ENCODE results near the gene RC3H1.
"Not testable (repeated sequence)": the region's sequence is repeated elsewhere in the genome, so short reads cannot be mapped to it uniquely, and the experiment has no call there.

RC3H1 gene

GRCh38 chr1:173960625-173961024, 61.5 kb downstream of the RC3H1 start:
- no peak overlapping the region for H3K27ac ChIP-seq
- H3K4me3 ChIP-seq (ENCODE audit: low read depth, low read length), result no peak overlapping the region
- DNase-seq, result no peak
- peaks cover 88% of the 10 kb centered on the region for H3K36me3 ChIP-seq
- TF ChIP-seq CTCF (IDR thresholded peaks at IDR 0.05; ENCODE audit: low read depth, low read length), result no peak
- H3K27me3 ChIP-seq (ENCODE audit: insufficient read depth, low read depth, severe bottlenecking), result no peaks in the 10 kb centered on the region
- no peaks in the 10 kb centered on the region for H3K9me3 ChIP-seq (ENCODE audit: severe bottlenecking)

- H3K27me3 ChIP-seq (ENCODE audit: insufficient read depth, low read depth, severe bottlenecking), result no peaks in the 10 kb centered on the region
- H3K4me3 ChIP-seq (ENCODE audit: low read depth, low read length), result no peak overlapping the region
- H3K27ac ChIP-seq, result no peak overlapping the region
- DNase-seq, result no peak
- no peak for TF ChIP-seq CTCF (IDR thresholded peaks at IDR 0.05; ENCODE audit: low read depth, low read length)
- H3K36me3 ChIP-seq, result peaks cover 83% of the 10 kb centered on the region
- H3K9me3 ChIP-seq (ENCODE audit: severe bottlenecking), result no peaks in the 10 kb centered on the region
Observed at GRCh38 chr1:173954179-173954578, 68.0 kb downstream of the RC3H1 start.

GRCh38 chr1:173948594-173948993, 73.6 kb downstream of the RC3H1 start:
- TF ChIP-seq CTCF (IDR thresholded peaks at IDR 0.05; ENCODE audit: low read depth, low read length), result no peak
- no peak overlapping the region for H3K27ac ChIP-seq
- H3K9me3 ChIP-seq (ENCODE audit: severe bottlenecking), result no peaks in the 10 kb centered on the region
- no peak overlapping the region for H3K4me3 ChIP-seq (ENCODE audit: low read depth, low read length)
- no peaks in the 10 kb centered on the region for H3K27me3 ChIP-seq (ENCODE audit: insufficient read depth, low read depth, severe bottlenecking)
- peaks cover 87% of the 10 kb centered on the region for H3K36me3 ChIP-seq
- no peak for DNase-seq

GRCh38 chr1:173946380-173946921, 75.7 kb downstream of the RC3H1 start:
- no peak for TF ChIP-seq CTCF (IDR thresholded peaks at IDR 0.05; ENCODE audit: low read depth, low read length)
- Histone ChIP-seq H3K4me3 (ENCODE audit: low read depth, low read length) (no peak overlapping the region), H3K9me3 (ENCODE audit: severe bottlenecking) (no peaks in the 10 kb centered on the region), H3K27me3 (ENCODE audit: insufficient read depth, low read depth, severe bottlenecking) (no peaks in the 10 kb centered on the region), H3K36me3 (peaks cover 92% of the 10 kb centered on the region), H3K27ac (no peak overlapping the region)
- no peak for DNase-seq

GRCh38 chr1:173937062-173937461, 85.1 kb downstream of the RC3H1 start:
- no peaks in the 10 kb centered on the region for H3K9me3 ChIP-seq (ENCODE audit: severe bottlenecking)
- DNase-seq, result no peak
- no peak overlapping the region for H3K27ac ChIP-seq
- H3K36me3 ChIP-seq, result peaks cover 75% of the 10 kb centered on the region
- TF ChIP-seq CTCF (IDR thresholded peaks at IDR 0.05; ENCODE audit: low read depth, low read length), result no peak
- H3K27me3 ChIP-seq (ENCODE audit: insufficient read depth, low read depth, severe bottlenecking), result no peaks in the 10 kb centered on the region
- no peak overlapping the region for H3K4me3 ChIP-seq (ENCODE audit: low read depth, low read length)

GRCh38 chr1:173934440-173934839, 87.7 kb downstream of the RC3H1 start:
- no peak overlapping the region for H3K4me3 ChIP-seq (ENCODE audit: low read depth, low read length)
- TF ChIP-seq CTCF (IDR thresholded peaks at IDR 0.05; ENCODE audit: low read depth, low read length), result no peak
- H3K27me3 ChIP-seq (ENCODE audit: insufficient read depth, low read depth, severe bottlenecking), result no peaks in the 10 kb centered on the region
- no peak for DNase-seq
- H3K36me3 ChIP-seq, result peaks cover 49% of the 10 kb centered on the region
- no peaks in the 10 kb centered on the region for H3K9me3 ChIP-seq (ENCODE audit: severe bottlenecking)
- no peak overlapping the region for H3K27ac ChIP-seq

GRCh38 chr1:173930541-173930940, 91.6 kb downstream of the RC3H1 start:
- not testable (repeated sequence) for H3K4me3 ChIP-seq (ENCODE audit: low read depth, low read length); H3K27me3 ChIP-seq (ENCODE audit: insufficient read depth, low read depth, severe bottlenecking); H3K9me3 ChIP-seq (ENCODE audit: severe bottlenecking); H3K27ac ChIP-seq; DNase-seq
- peaks cover 17% of the 10 kb centered on the region for H3K36me3 ChIP-seq
